Osteoblast (primary cell): ENCODE results near the gene DNAJC3. TPM values are rescaled to one million over a fixed set of nuclear protein-coding genes. Genes with fewer than 3 reads are reported as not detected.
"Not testable (repeated sequence)": the region's sequence is repeated elsewhere in the genome, so short reads cannot be mapped to it uniquely, and the experiment has no call there.

Experiments
- DNase-seq: peaks from one replicate; pipeline ENCODE4 v3.0.0; 2011; ENCODE audit warnings: low spot score, mixed read lengths; ENCODE audit not compliant: insufficient read length; ENCODE audit errors: missing footprints
- H2AFZ ChIP-seq: 2 replicates; pipeline ENCODE4 v1.6.0; 2011; ENCODE audit warnings: mild to moderate bottlenecking, low read length
- H3K27ac ChIP-seq: 2 replicates; pipeline ENCODE4 v1.5.1; 2011; ENCODE audit warnings: mild to moderate bottlenecking, low read depth, low read length, moderate library complexity
- H3K27me3 ChIP-seq: 2 replicates; pipeline ENCODE4 v1.6.0; 2012; ENCODE audit warnings: mild to moderate bottlenecking, control low read depth, inconsistent platforms, low read length, moderate library complexity; ENCODE audit not compliant: insufficient read depth
- H3K36me3 ChIP-seq: 2 replicates; pipeline ENCODE4 v1.5.1; 2011; ENCODE audit warnings: mild to moderate bottlenecking, low read length, control low read depth, moderate library complexity; ENCODE audit not compliant: insufficient read depth
- H3K4me1 ChIP-seq: 2 replicates; pipeline ENCODE4 v1.5.1; 2011; ENCODE audit warnings: mild to moderate bottlenecking, low read length, control low read depth, moderate library complexity; ENCODE audit not compliant: insufficient read depth
- H3K4me2 ChIP-seq: 2 replicates; pipeline ENCODE4 v1.6.0; 2011; ENCODE audit warnings: mild to moderate bottlenecking, low read length; ENCODE audit not compliant: insufficient read depth
- H3K4me3 ChIP-seq: fragments of 200-600 bp; sonication (generic); 3 replicates; pipeline ENCODE4 v1.5.1; 2012; ENCODE audit warnings: mild to moderate bottlenecking, low read length, inconsistent platforms; ENCODE audit not compliant: insufficient read depth
- H3K79me2 ChIP-seq: 2 replicates; pipeline ENCODE4 v1.6.0; 2012; ENCODE audit warnings: mild to moderate bottlenecking, low read length, control low read depth, inconsistent platforms; ENCODE audit not compliant: insufficient read depth
- H3K9me3 ChIP-seq: 2 replicates; pipeline ENCODE4 v1.5.1; 2011; ENCODE audit warnings: low read depth, low read length, control low read depth
- H4K20me1 ChIP-seq: 2 replicates; pipeline ENCODE4 v1.6.0; 2012; ENCODE audit warnings: mild to moderate bottlenecking, low read length, control low read depth; ENCODE audit not compliant: insufficient read depth
- total RNA-seq: library from RNA; depleted of rRNA; stranded (reverse); fragments of >200 nt; gene quantifications from 2 replicates; pipeline ENCODE4 v1.2.3, GENCODE V29; 2012
- TF ChIP-seq, protein P1 (sequence below): IDR thresholded peaks from 2 replicates; pipeline ENCODE4 v1.5.1; 2011; ENCODE audit warnings: mild to moderate bottlenecking, low read depth, low read length, moderate library complexity; ENCODE audit errors: extremely low read depth

Gene DNAJC3
- total RNA-seq, 1 donor: 58.6 TPM

DNA sequence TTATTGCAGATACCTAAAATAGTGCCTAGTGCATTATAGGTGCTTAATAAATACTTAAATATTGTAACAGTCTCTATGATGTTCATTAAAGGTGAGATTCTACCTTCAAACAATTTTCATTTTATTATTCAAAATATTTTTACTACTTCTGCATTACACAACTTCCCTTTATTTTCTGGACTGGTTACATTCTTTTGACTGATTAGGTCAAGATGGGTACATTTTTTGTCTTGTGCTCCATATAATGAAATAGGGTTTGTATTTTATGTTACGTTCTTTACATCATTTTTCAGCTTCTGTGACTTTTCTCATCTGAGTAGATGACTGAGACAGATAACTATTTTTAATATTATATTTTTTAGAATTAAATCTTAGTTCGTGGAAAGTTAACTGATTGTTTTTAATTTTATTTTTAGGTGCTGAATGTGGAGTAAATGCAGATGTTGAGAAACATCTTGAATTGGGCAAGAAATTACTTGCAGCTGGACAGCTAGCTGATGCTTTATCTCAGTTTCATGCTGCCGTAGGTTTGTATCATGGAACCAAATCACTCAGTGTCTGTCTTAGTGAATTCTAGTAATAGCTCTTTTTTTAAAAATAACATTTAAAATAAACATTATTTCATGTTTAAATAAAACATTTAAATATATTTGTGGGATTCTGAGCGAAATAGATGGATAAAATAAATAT lies 32.0 kb downstream of the DNAJC3 start:
- no peak overlapping the region for H3K4me3 ChIP-seq
- TF ChIP-seq, protein P1, sequence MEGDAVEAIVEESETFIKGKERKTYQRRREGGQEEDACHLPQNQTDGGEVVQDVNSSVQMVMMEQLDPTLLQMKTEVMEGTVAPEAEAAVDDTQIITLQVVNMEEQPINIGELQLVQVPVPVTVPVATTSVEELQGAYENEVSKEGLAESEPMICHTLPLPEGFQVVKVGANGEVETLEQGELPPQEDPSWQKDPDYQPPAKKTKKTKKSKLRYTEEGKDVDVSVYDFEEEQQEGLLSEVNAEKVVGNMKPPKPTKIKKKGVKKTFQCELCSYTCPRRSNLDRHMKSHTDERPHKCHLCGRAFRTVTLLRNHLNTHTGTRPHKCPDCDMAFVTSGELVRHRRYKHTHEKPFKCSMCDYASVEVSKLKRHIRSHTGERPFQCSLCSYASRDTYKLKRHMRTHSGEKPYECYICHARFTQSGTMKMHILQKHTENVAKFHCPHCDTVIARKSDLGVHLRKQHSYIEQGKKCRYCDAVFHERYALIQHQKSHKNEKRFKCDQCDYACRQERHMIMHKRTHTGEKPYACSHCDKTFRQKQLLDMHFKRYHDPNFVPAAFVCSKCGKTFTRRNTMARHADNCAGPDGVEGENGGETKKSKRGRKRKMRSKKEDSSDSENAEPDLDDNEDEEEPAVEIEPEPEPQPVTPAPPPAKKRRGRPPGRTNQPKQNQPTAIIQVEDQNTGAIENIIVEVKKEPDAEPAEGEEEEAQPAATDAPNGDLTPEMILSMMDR: no peak
- H3K4me1 ChIP-seq: peaks cover 9% of the 10 kb centered on the region
- H3K36me3 ChIP-seq: peaks cover 15% of the 10 kb centered on the region
- DNase-seq: no peak
- H4K20me1 ChIP-seq: peaks cover 38% of the 10 kb centered on the region
- H3K27ac ChIP-seq: no peak overlapping the region
- peaks cover 48% of the 10 kb centered on the region for H3K79me2 ChIP-seq
- no peak overlapping the region for H3K4me2 ChIP-seq
- no peak overlapping the region for H2AFZ ChIP-seq
- H3K9me3 ChIP-seq: no peaks in the 10 kb centered on the region
- H3K27me3 ChIP-seq: no peaks in the 10 kb centered on the region

DNA sequence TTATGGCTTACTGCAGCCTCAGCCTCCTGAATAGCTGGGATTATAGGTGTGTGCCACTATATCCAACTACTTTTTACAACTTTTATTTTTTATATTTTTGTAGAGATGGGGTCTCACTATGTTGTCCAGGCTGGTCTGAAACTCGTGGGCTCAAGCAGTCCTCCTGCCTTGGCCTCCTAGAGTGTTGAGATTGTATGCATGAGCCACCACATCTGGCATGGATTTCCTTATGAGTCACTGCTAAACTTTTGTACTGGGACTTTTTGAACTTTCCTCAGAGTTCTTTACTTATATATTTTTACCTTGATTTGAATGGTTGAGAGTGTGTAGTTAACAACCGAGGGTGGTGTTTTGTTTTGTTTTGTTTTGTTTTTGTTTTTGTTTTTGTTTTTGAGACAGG lies 33.4 kb downstream of the DNAJC3 start:
- TF ChIP-seq, protein P1: no peak
- Histone ChIP-seq H3K27ac (no peak overlapping the region), H3K27me3 (no peaks in the 10 kb centered on the region), H3K36me3 (peaks cover 15% of the 10 kb centered on the region), H3K4me2 (no peak overlapping the region), H4K20me1 (peaks cover 27% of the 10 kb centered on the region), H3K79me2 (peaks cover 39% of the 10 kb centered on the region), H3K9me3 (no peaks in the 10 kb centered on the region), H3K4me1 (peaks cover 20% of the 10 kb centered on the region), H2AFZ (no peak overlapping the region), H3K4me3 (no peak overlapping the region)
- DNase-seq: no peak

DNA sequence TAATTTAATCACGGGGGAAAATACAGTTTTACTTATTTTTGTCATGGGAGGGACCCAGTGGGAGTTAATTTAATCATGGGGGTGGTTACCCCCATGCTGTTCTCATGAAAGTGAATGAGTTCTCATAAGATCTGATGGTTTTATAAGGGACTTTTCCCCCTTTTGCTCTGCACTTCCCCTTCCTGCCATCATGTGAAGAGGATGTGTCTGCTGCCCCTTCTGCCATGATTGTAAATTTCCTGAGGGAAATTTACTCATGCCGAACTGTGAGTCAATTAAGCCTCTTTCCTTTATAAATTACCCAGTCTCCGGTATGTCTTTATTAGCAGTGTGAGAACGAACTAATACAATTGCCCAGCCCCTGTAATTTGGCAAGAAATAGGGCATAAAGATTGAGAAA lies 35.9 kb downstream of the DNAJC3 start:
- not testable (repeated sequence) for H3K9me3 ChIP-seq, H2AFZ ChIP-seq, H3K27me3 ChIP-seq, H3K4me3 ChIP-seq, DNase-seq, H3K4me2 ChIP-seq, H3K27ac ChIP-seq
- peaks cover 20% of the 10 kb centered on the region for H3K4me1 ChIP-seq
- H4K20me1 ChIP-seq: peaks cover 14% of the 10 kb centered on the region
- peaks cover 15% of the 10 kb centered on the region for H3K36me3 ChIP-seq
- peaks cover 32% of the 10 kb centered on the region for H3K79me2 ChIP-seq

DNA sequence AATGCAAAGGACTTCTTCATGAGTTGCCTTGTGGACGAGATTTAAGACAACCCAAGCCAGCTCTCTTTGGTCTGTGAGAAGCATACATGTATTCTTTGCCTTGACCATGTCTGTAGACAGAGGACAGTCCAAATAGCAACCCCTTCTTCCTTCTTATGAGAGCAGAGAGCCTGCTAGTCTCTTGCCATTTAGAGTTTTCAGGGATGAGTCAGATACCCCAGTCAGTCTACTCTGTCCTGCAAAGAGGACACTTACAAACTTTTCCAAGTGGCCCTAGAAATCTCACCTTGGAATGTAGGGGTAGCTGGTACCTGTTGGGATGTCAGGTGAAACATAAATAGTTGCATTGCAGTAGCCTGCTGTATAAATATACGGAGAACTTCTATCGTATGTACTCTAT lies 36.7 kb downstream of the DNAJC3 start:
- H3K27ac ChIP-seq: peak overlapping the region; percentile 49
- H3K4me1 ChIP-seq: peaks cover 20% of the 10 kb centered on the region
- no peaks in the 10 kb centered on the region for H3K9me3 ChIP-seq
- no peak overlapping the region for H2AFZ ChIP-seq
- peak; percentile 54 for DNase-seq
- peaks cover 29% of the 10 kb centered on the region for H3K79me2 ChIP-seq
- H4K20me1 ChIP-seq: peaks cover 9% of the 10 kb centered on the region
- H3K4me2 ChIP-seq: peak overlapping the region; percentile 26
- H3K27me3 ChIP-seq: no peaks in the 10 kb centered on the region
- TF ChIP-seq, protein P1: no peak
- no peak overlapping the region for H3K4me3 ChIP-seq
- peaks cover 15% of the 10 kb centered on the region for H3K36me3 ChIP-seq
